Stimulated activated naive CD8-positive, alpha-beta T cell treated with anti-CD3 and anti-CD28 coated beads, Interleukin-15, Interleukin-2, amounts not matched to agents 100 ng/mL and 50 ng/mL, for 24 hours (primary cell): Measurements from ENCODE around the gene UTP20.
A peak's percentile ranks its signal among the peaks of the same experiment; 100 is the strongest.

Source experiments
- H3K27ac Mint-ChIP-seq: one replicate; pipeline ENCODE4 v1.8.0; 2021; ENCODE audit warnings: mild to moderate bottlenecking, mixed read lengths
- H3K27me3 Mint-ChIP-seq: one replicate; pipeline ENCODE4 v1.8.0; 2021; ENCODE audit warnings: mixed read lengths
- H3K36me3 Mint-ChIP-seq: one replicate; pipeline ENCODE4 v1.8.0; 2021; ENCODE audit warnings: low read depth, mixed read lengths
- H3K4me1 Mint-ChIP-seq: one replicate; pipeline ENCODE4 v1.8.0; 2021; ENCODE audit warnings: low read depth, mixed read lengths
- H3K4me3 Mint-ChIP-seq: one replicate; pipeline ENCODE4 v1.8.0; 2021; ENCODE audit warnings: mild to moderate bottlenecking, mixed read lengths
- H3K9me3 Mint-ChIP-seq: one replicate; pipeline ENCODE4 v1.8.0; 2021; ENCODE audit warnings: mixed read lengths

Gene UTP20

GRCh38 chr12:101299346-101299745 lies 19.4 kb downstream of the UTP20 start:
- Mint-ChIP-seq H3K9me3 (no peaks in the 10 kb centered on the region), H3K36me3 (peaks cover 77% of the 10 kb centered on the region), H3K27me3 (no peaks in the 10 kb centered on the region)

GRCh38 chr12:101299931-101300330 lies 20.0 kb downstream of the UTP20 start:
- no peaks in the 10 kb centered on the region for H3K9me3 Mint-ChIP-seq

More at GRCh38 chr12:101299346-101299745, 19.4 kb downstream of the UTP20 start:
- peak overlapping the region; percentile 11 for H3K27ac Mint-ChIP-seq
- H3K4me3 Mint-ChIP-seq = no peak overlapping the region
- no peaks in the 10 kb centered on the region for H3K4me1 Mint-ChIP-seq

GRCh38 chr12:101302741-101303140 lies 22.8 kb downstream of the UTP20 start:
- no peaks in the 10 kb centered on the region for H3K4me1 Mint-ChIP-seq
- H3K27ac Mint-ChIP-seq = no peak overlapping the region
- H3K36me3 Mint-ChIP-seq = peaks cover 83% of the 10 kb centered on the region
- H3K9me3 Mint-ChIP-seq = no peaks in the 10 kb centered on the region
- H3K27me3 Mint-ChIP-seq = no peaks in the 10 kb centered on the region
- H3K4me3 Mint-ChIP-seq = no peak overlapping the region

More at GRCh38 chr12:101299931-101300330, 20.0 kb downstream of the UTP20 start:
- Mint-ChIP-seq H3K4me3 (no peak overlapping the region), H3K4me1 (no peaks in the 10 kb centered on the region), H3K36me3 (peaks cover 80% of the 10 kb centered on the region), H3K27ac (no peak overlapping the region), H3K27me3 (no peaks in the 10 kb centered on the region)

- Mint-ChIP-seq H3K36me3 (peaks cover 72% of the 10 kb centered on the region), H3K9me3 (no peaks in the 10 kb centered on the region), H3K27ac (no peak overlapping the region), H3K4me3 (no peak overlapping the region), H3K27me3 (no peaks in the 10 kb centered on the region), H3K4me1 (no peaks in the 10 kb centered on the region)
Observed at GRCh38 chr12:101305226-101305779, 25.4 kb downstream of the UTP20 start.

GRCh38 chr12:101305794-101306193 lies 25.9 kb downstream of the UTP20 start:
- H3K27ac Mint-ChIP-seq = no peak overlapping the region
- H3K27me3 Mint-ChIP-seq = no peaks in the 10 kb centered on the region
- H3K9me3 Mint-ChIP-seq = no peaks in the 10 kb centered on the region
- no peak overlapping the region for H3K4me3 Mint-ChIP-seq
- peaks cover 73% of the 10 kb centered on the region for H3K36me3 Mint-ChIP-seq
- H3K4me1 Mint-ChIP-seq = no peaks in the 10 kb centered on the region

GRCh38 chr12:101322480-101322879 lies 42.6 kb downstream of the UTP20 start:
- H3K27me3 Mint-ChIP-seq = no peaks in the 10 kb centered on the region
- no peaks in the 10 kb centered on the region for H3K4me1 Mint-ChIP-seq
- H3K4me3 Mint-ChIP-seq = no peak overlapping the region
- H3K36me3 Mint-ChIP-seq = peaks cover 72% of the 10 kb centered on the region
- no peaks in the 10 kb centered on the region for H3K9me3 Mint-ChIP-seq
- H3K27ac Mint-ChIP-seq = no peak overlapping the region

GRCh38 chr12:101323255-101323654 lies 43.4 kb downstream of the UTP20 start:
- Mint-ChIP-seq H3K9me3 (no peaks in the 10 kb centered on the region), H3K27ac (no peak overlapping the region), H3K27me3 (no peaks in the 10 kb centered on the region), H3K4me1 (no peaks in the 10 kb centered on the region), H3K4me3 (no peak overlapping the region), H3K36me3 (peaks cover 72% of the 10 kb centered on the region)

GRCh38 chr12:101325590-101325989 lies 45.7 kb downstream of the UTP20 start:
- H3K27ac Mint-ChIP-seq = no peak overlapping the region
- no peak overlapping the region for H3K4me3 Mint-ChIP-seq
- no peaks in the 10 kb centered on the region for H3K27me3 Mint-ChIP-seq
- H3K9me3 Mint-ChIP-seq = no peaks in the 10 kb centered on the region
- no peaks in the 10 kb centered on the region for H3K4me1 Mint-ChIP-seq
- peaks cover 79% of the 10 kb centered on the region for H3K36me3 Mint-ChIP-seq

- Mint-ChIP-seq H3K36me3 (peaks cover 84% of the 10 kb centered on the region), H3K27ac (no peak overlapping the region), H3K4me3 (no peak overlapping the region), H3K4me1 (no peaks in the 10 kb centered on the region), H3K27me3 (no peaks in the 10 kb centered on the region), H3K9me3 (no peaks in the 10 kb centered on the region)
Observed at GRCh38 chr12:101327051-101327450, 47.1 kb downstream of the UTP20 start.

- no peaks in the 10 kb centered on the region for H3K4me1 Mint-ChIP-seq
- no peak overlapping the region for H3K27ac Mint-ChIP-seq
- H3K27me3 Mint-ChIP-seq = no peaks in the 10 kb centered on the region
- no peak overlapping the region for H3K4me3 Mint-ChIP-seq
- peaks cover 86% of the 10 kb centered on the region for H3K36me3 Mint-ChIP-seq
- H3K9me3 Mint-ChIP-seq = no peaks in the 10 kb centered on the region
Observed at GRCh38 chr12:101327546-101327945, 47.6 kb downstream of the UTP20 start.

- H3K27ac Mint-ChIP-seq = no peak overlapping the region
- no peaks in the 10 kb centered on the region for H3K27me3 Mint-ChIP-seq
- no peaks in the 10 kb centered on the region for H3K4me1 Mint-ChIP-seq
- H3K9me3 Mint-ChIP-seq = no peaks in the 10 kb centered on the region
- H3K4me3 Mint-ChIP-seq = no peak overlapping the region
- peaks cover 93% of the 10 kb centered on the region for H3K36me3 Mint-ChIP-seq
Observed at GRCh38 chr12:101328917-101329316, 49.0 kb downstream of the UTP20 start.

- Mint-ChIP-seq H3K27ac (no peak overlapping the region), H3K4me1 (no peaks in the 10 kb centered on the region), H3K4me3 (no peak overlapping the region), H3K36me3 (peaks cover 95% of the 10 kb centered on the region), H3K9me3 (no peaks in the 10 kb centered on the region), H3K27me3 (no peaks in the 10 kb centered on the region)
Observed at GRCh38 chr12:101330631-101331030, 50.7 kb downstream of the UTP20 start.

GRCh38 chr12:101336437-101336836 lies 56.5 kb downstream of the UTP20 start:
- H3K9me3 Mint-ChIP-seq = no peaks in the 10 kb centered on the region
- peaks cover 82% of the 10 kb centered on the region for H3K36me3 Mint-ChIP-seq
- no peak overlapping the region for H3K27ac Mint-ChIP-seq

GRCh38 chr12:101338087-101338486 lies 58.2 kb downstream of the UTP20 start:
- Mint-ChIP-seq H3K4me3 (no peak overlapping the region), H3K36me3 (peaks cover 75% of the 10 kb centered on the region), H3K27me3 (no peaks in the 10 kb centered on the region), H3K27ac (no peak overlapping the region), H3K9me3 (no peaks in the 10 kb centered on the region), H3K4me1 (no peaks in the 10 kb centered on the region)

More at GRCh38 chr12:101336437-101336836, 56.5 kb downstream of the UTP20 start:
- Mint-ChIP-seq H3K4me1 (no peaks in the 10 kb centered on the region), H3K27me3 (no peaks in the 10 kb centered on the region), H3K4me3 (no peak overlapping the region)

GRCh38 chr12:101343893-101344292 lies 64.0 kb downstream of the UTP20 start:
- H3K27ac Mint-ChIP-seq = no peak overlapping the region
- H3K36me3 Mint-ChIP-seq = peaks cover 80% of the 10 kb centered on the region

GRCh38 chr12:101351682-101352081 lies 71.8 kb downstream of the UTP20 start:
- H3K27ac Mint-ChIP-seq = no peak overlapping the region
- no peaks in the 10 kb centered on the region for H3K4me1 Mint-ChIP-seq
- no peak overlapping the region for H3K4me3 Mint-ChIP-seq
- no peaks in the 10 kb centered on the region for H3K27me3 Mint-ChIP-seq
- H3K9me3 Mint-ChIP-seq = no peaks in the 10 kb centered on the region
- H3K36me3 Mint-ChIP-seq = peaks cover 83% of the 10 kb centered on the region

More at GRCh38 chr12:101343893-101344292, 64.0 kb downstream of the UTP20 start:
- Mint-ChIP-seq H3K9me3 (no peaks in the 10 kb centered on the region), H3K27me3 (no peaks in the 10 kb centered on the region), H3K4me1 (no peaks in the 10 kb centered on the region), H3K4me3 (no peak overlapping the region)
